Caco-2 (cell line): Measurements from ENCODE around the gene CLCN5. TPM values are rescaled to one million over a fixed set of nuclear protein-coding genes. Genes with fewer than 3 reads are reported as not detected.
A peak's percentile ranks its signal among the peaks of the same experiment; 100 is the strongest.

Source experiments
- BruUV-seq: library from RNA; stranded (reverse); fragments of 400-500 nt; replicated peaks from 2 replicates; lab custom pipeline; 2021; lab: Mats Ljungman, UMichigan
- CTCF ChIA-PET: fragments of 300-600 bp; sonication (Branson Sonifier 250); formaldehyde crosslinking; loops from one replicate; lab custom pipeline; 2022; ENCODE audit warnings: antibody characterized with exemption; lab: Charles Lee
- POLR2A ChIA-PET: fragments of 300-600 bp; sonication (Branson Sonifier 250); formaldehyde crosslinking; loops from one replicate; lab custom pipeline; 2022; ENCODE audit warnings: antibody characterized with exemption; lab: Charles Lee
- DNase-seq, 2 experiments: peaks; one replicate each; pipeline versions ENCODE4 v3.0.0 to v3.0.0-alpha.2; 2020 to 2022
- H3K27me3 ChIP-seq: replicated peaks from 2 replicates; pipeline ENCODE4 v1.6.0; 2011; ENCODE audit warnings: low read length; ENCODE audit not compliant: control insufficient read depth, insufficient read depth
- H3K36me3 ChIP-seq: 2 replicates; pipeline ENCODE4 v1.5.1; 2011; ENCODE audit warnings: low read length; ENCODE audit not compliant: control insufficient read depth, insufficient read depth
- H3K4me1 ChIP-seq: fragments of 250-450 bp; sonication (Bioruptor Pico); 2 replicates; pipeline ENCODE4 v1.5.1; 2020; ENCODE audit warnings: mild to moderate bottlenecking
- H3K4me3 ChIP-seq: 2 replicates; pipeline ENCODE4 v1.5.1; 2011; ENCODE audit warnings: low read depth, mild to moderate bottlenecking, control low read depth, low read length
- H3K9me3 ChIP-seq: fragments of 250-450 bp; sonication (Bioruptor Pico); 2 replicates; pipeline ENCODE4 v1.5.1; 2020; ENCODE audit warnings: mild to moderate bottlenecking, moderate library complexity
- H3K27ac Mint-ChIP-seq: one replicate; pipeline ENCODE4 v1.8.0; 2022; ENCODE audit warnings: mixed read lengths; ENCODE audit not compliant: unreplicated experiment
- H3K27me3 Mint-ChIP-seq: one replicate; pipeline ENCODE4 v1.8.0; 2022; ENCODE audit warnings: mixed read lengths; ENCODE audit not compliant: insufficient read depth, unreplicated experiment
- H3K36me3 Mint-ChIP-seq: one replicate; pipeline ENCODE4 v1.8.0; 2022; ENCODE audit warnings: mild to moderate bottlenecking, mixed read lengths; ENCODE audit not compliant: insufficient read depth, unreplicated experiment
- H3K4me1 Mint-ChIP-seq: one replicate; pipeline ENCODE4 v1.8.0; 2022; ENCODE audit warnings: low read depth, mixed read lengths; ENCODE audit not compliant: unreplicated experiment
- H3K4me3 Mint-ChIP-seq: one replicate; pipeline ENCODE4 v1.8.0; 2022; ENCODE audit warnings: mild to moderate bottlenecking, moderate library complexity, mixed read lengths; ENCODE audit not compliant: unreplicated experiment
- H3K9me3 Mint-ChIP-seq: one replicate; pipeline ENCODE4 v1.8.0; 2022; ENCODE audit warnings: mixed read lengths; ENCODE audit not compliant: unreplicated experiment
- CTCF ChIP-seq, 2 experiments: fragments of 200-600 bp in 1 of 2; IDR thresholded peaks; 1 replicate in 1 of 2; 2 replicates in 1 of 2; pipeline versions ENCODE4 v1.5.1 to v1.8.0; 2011 to 2022; ENCODE audit warnings: antibody characterized with exemption in 1 of 2, control low read depth in 1 of 2, inconsistent platforms in 1 of 2, low read depth in 1 of 2, low read length in 1 of 2, mild to moderate bottlenecking in 1 of 2, moderate library complexity in 1 of 2; ENCODE audit not compliant: insufficient read depth in 1 of 2, severe bottlenecking in 1 of 2, unreplicated experiment in 1 of 2
- intact Hi-C: fragments of 100-400 bp; cut with micrococcal nuclease; formaldehyde crosslinking; loops from one replicate; pipeline ENCODE4 v1.10.0; 2022; ENCODE audit not compliant: unreplicated experiment
- total RNA-seq: library from RNA; stranded (reverse); gene quantifications from 2 replicates; pipeline ENCODE4 v1.2.3, GENCODE V29; 2022

CLCN5 gene
- total RNA-seq, 1 experiment from 2014 or later, result 61.0 TPM

GRCh38 chrX:49901048-49901447 lies 21.3 kb upstream of the CLCN5 start:
- Histone ChIP-seq H3K27me3 (no peaks in the 10 kb centered on the region), H3K4me3 (no peak overlapping the region), H3K4me1 (peaks cover 17% of the 10 kb centered on the region), H3K9me3 (no peaks in the 10 kb centered on the region), H3K36me3 (no peaks in the 10 kb centered on the region)
- Mint-ChIP-seq H3K9me3 (peaks cover 21% of the 10 kb centered on the region), H3K4me3 (peak overlapping the region; percentile 44), H3K27ac (no peak overlapping the region), H3K36me3 (no peaks in the 10 kb centered on the region), H3K27me3 (no peaks in the 10 kb centered on the region), H3K4me1 (peaks cover 14% of the 10 kb centered on the region)
- POLR2A ChIA-PET, result no interaction called here
- intact Hi-C loops, result no loop called here
- BruUV-seq, result no TSS peak
- CTCF ChIA-PET, result interaction anchor here (0.9 kb wide), 1 partner anchor 199 kb away, joined by 3 read pairs; no protein-coding TSS in a partner anchor
- DNase-seq, result no peak
- no peak for TF ChIP-seq CTCF (IDR thresholded peaks at IDR 0.05; ENCODE audit: insufficient read depth in 1 of 2, low read depth in 1 of 2, low read length in 1 of 2, severe bottlenecking in 1 of 2, unreplicated experiment in 1 of 2)

DNA sequence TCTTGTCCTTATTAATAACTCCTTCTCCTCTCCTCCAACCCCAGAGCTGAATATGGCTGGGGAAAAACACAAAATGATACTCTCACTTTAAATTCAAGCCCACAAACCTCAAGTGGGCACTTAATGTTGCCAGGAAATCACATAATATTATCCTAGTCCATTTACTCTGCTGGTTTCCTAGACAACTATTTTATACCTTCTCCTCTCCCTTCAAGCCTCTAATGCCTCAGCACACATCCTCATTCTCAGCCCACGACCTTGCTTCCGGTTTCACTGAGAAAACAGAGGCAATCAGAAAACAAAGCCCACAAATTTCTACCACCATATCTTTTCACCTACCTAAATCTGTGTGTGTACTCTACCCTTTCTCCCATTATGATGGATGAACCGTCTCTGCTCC lies 12.1 kb upstream of the CLCN5 start:
- Mint-ChIP-seq H3K36me3 (peaks cover 5% of the 10 kb centered on the region), H3K27ac (no peak overlapping the region), H3K9me3 (peaks cover 1% of the 10 kb centered on the region), H3K27me3 (no peaks in the 10 kb centered on the region), H3K4me3 (no peak overlapping the region), H3K4me1 (peaks cover 7% of the 10 kb centered on the region)
- CTCF ChIA-PET, result no interaction called here
- no peak for TF ChIP-seq CTCF (IDR thresholded peaks at IDR 0.05; ENCODE audit: insufficient read depth in 1 of 2, low read depth in 1 of 2, low read length in 1 of 2, severe bottlenecking in 1 of 2, unreplicated experiment in 1 of 2)
- POLR2A ChIA-PET, result no interaction called here
- no peak for DNase-seq
- H3K4me3 ChIP-seq, result no peak overlapping the region
- H3K27me3 ChIP-seq, result no peaks in the 10 kb centered on the region
- peaks cover 3% of the 10 kb centered on the region; the same call in 1 of the 2 replicates for H3K4me1 ChIP-seq
- no peaks in the 10 kb centered on the region for H3K9me3 ChIP-seq
- no peaks in the 10 kb centered on the region for H3K36me3 ChIP-seq
- no TSS peak for BruUV-seq
- intact Hi-C loops, result no loop called here

GRCh38 chrX:49912086-49912485 lies 10.3 kb upstream of the CLCN5 start:
- Histone ChIP-seq H3K9me3 (no peaks in the 10 kb centered on the region), H3K36me3 (no peaks in the 10 kb centered on the region), H3K27me3 (no peaks in the 10 kb centered on the region), H3K4me1 (peaks cover 4% of the 10 kb centered on the region; the same call in 1 of the 2 replicates), H3K4me3 (no peak overlapping the region)
- Mint-ChIP-seq H3K36me3 (peaks cover 5% of the 10 kb centered on the region), H3K4me3 (no peak overlapping the region), H3K9me3 (no peaks in the 10 kb centered on the region), H3K27me3 (no peaks in the 10 kb centered on the region), H3K27ac (no peak overlapping the region), H3K4me1 (peaks cover 7% of the 10 kb centered on the region)
- no peak for DNase-seq
- peak in 1 of 2 experiments; percentile 7 for TF ChIP-seq CTCF (IDR thresholded peaks at IDR 0.05; ENCODE audit: insufficient read depth in 1 of 2, low read depth in 1 of 2, low read length in 1 of 2, severe bottlenecking in 1 of 2, unreplicated experiment in 1 of 2)
- ChIA-PET POLR2A (no interaction called here), CTCF (interaction anchor here (0.6 to 1.1 kb wide), 4 partner anchors 28 to 872 kb away, joined by 3 to 5 read pairs (median 3); no protein-coding TSS in a partner anchor)
- no TSS peak for BruUV-seq
- intact Hi-C loops, result no loop called here
